PC-3 (cell line): Measurements from ENCODE around the gene PADI4. TPM values are rescaled to one million over a fixed set of nuclear protein-coding genes. Genes with fewer than 3 reads are reported as not detected.
A peak's percentile ranks its signal among the peaks of the same experiment; 100 is the strongest.

Source experiments
- ATAC-seq: fragments of 200-7000 bp; cut with Tn5 transposase; 2 replicates; pipeline ENCODE4 v1.9.1; 2020; ENCODE audit warnings: mild to moderate bottlenecking, moderate library complexity
- BruUV-seq: library from RNA; stranded (reverse); fragments of 400-500 nt; replicated peaks from 2 replicates; lab custom pipeline; 2021; lab: Mats Ljungman, UMichigan
- CTCF ChIA-PET: fragments of 300-600 bp; sonication (Branson Sonifier 250); formaldehyde crosslinking; loops from one replicate; lab custom pipeline; 2022; ENCODE audit warnings: antibody characterized with exemption; lab: Charles Lee
- POLR2A ChIA-PET: fragments of 300-600 bp; sonication (Branson Sonifier 250); formaldehyde crosslinking; loops from one replicate; lab custom pipeline; 2022; ENCODE audit warnings: antibody characterized with exemption; ENCODE audit not compliant: unreplicated experiment; lab: Charles Lee
- DNase-seq: peaks from one replicate; pipeline ENCODE4 v3.0.0-alpha.2; 2015
- H2AFZ ChIP-seq: fragments of 300-600 bp; sonication (generic); 2 replicates; pipeline ENCODE4 v1.6.0; 2016; ENCODE audit warnings: antibody characterized with exemption, low read length
- H3F3A ChIP-seq: fragments of 300-600 bp; sonication (generic); one replicate; pipeline ENCODE4 v1.6.0; 2017; ENCODE audit warnings: antibody characterized with exemption, low read length, control low read depth, mild to moderate bottlenecking; ENCODE audit not compliant: unreplicated experiment
- H3K27ac ChIP-seq: fragments of 300-600 bp; sonication (generic); 2 replicates; pipeline ENCODE4 v1.5.1; 2016; ENCODE audit warnings: mild to moderate bottlenecking, low read length
- H3K27me3 ChIP-seq: fragments of 300-600 bp; sonication (generic); 2 replicates; pipeline ENCODE4 v1.6.1; 2016; ENCODE audit warnings: low read length, mixed read lengths
- H3K36me3 ChIP-seq: fragments of 300-600 bp; sonication (generic); 2 replicates; pipeline ENCODE4 v1.6.1; 2016; ENCODE audit warnings: low read depth, mixed run types, low read length, mixed read lengths
- H3K4me1 ChIP-seq: fragments of 300-600 bp; sonication (generic); 2 replicates; pipeline ENCODE4 v1.5.1; 2016; ENCODE audit warnings: low read length; ENCODE audit not compliant: insufficient read depth
- H3K4me2 ChIP-seq: fragments of 300-600 bp; sonication (generic); 2 replicates; pipeline ENCODE4 v1.6.0; 2016; ENCODE audit warnings: low read length
- H3K4me3 ChIP-seq: fragments of 300-600 bp; sonication (generic); 2 replicates; pipeline ENCODE4 v1.5.1; 2016; ENCODE audit warnings: mild to moderate bottlenecking, low read length, mixed read lengths
- H3K79me2 ChIP-seq: fragments of 300-600 bp; sonication (generic); 2 replicates; pipeline ENCODE4 v1.6.1; 2017; ENCODE audit warnings: low read length, mixed read lengths
- H3K9ac ChIP-seq: fragments of 300-600 bp; sonication (generic); 2 replicates; pipeline ENCODE4 v1.6.0; 2016; ENCODE audit warnings: mild to moderate bottlenecking, low read length
- H3K9me2 ChIP-seq: fragments of 300-600 bp; sonication (generic); replicated peaks from 2 replicates; pipeline ENCODE4 v1.6.1; 2016; ENCODE audit warnings: mixed run types, low read length, mixed read lengths
- H3K9me3 ChIP-seq: fragments of 300-600 bp; sonication (generic); 2 replicates; pipeline ENCODE4 v1.6.1; 2016; ENCODE audit warnings: low read length, mixed read lengths
- H4K20me1 ChIP-seq: fragments of 300-600 bp; sonication (generic); 2 replicates; pipeline ENCODE4 v1.6.1; 2016; ENCODE audit warnings: low read length, mixed read lengths
- CTCF ChIP-seq: fragments of 300-600 bp; sonication (generic); conservative IDR thresholded peaks from 2 replicates; pipeline ENCODE4 v1.5.1; 2017; ENCODE audit warnings: antibody characterized with exemption, low read depth, mild to moderate bottlenecking, low read length
- EZH2 ChIP-seq: fragments of 300-600 bp; sonication (generic); IDR thresholded peaks from one replicate; pipeline ENCODE4 v1.6.1; 2017; ENCODE audit warnings: antibody characterized with exemption, mild to moderate bottlenecking, low read length; ENCODE audit not compliant: unreplicated experiment
- EZH2phosphoT487 ChIP-seq: fragments of 300-600 bp; sonication (generic); IDR thresholded peaks from 2 replicates; pipeline ENCODE4 v1.6.1; 2018; ENCODE audit warnings: mild to moderate bottlenecking, antibody characterized with exemption, low read length, borderline replicate concordance
- intact Hi-C: fragments of 100-400 bp; cut with micrococcal nuclease; formaldehyde crosslinking; loops from 2 replicates; pipeline ENCODE4 v1.9.0; 2023
- total RNA-seq: library from RNA; depleted of rRNA; stranded (reverse); fragments of >200 nt; gene quantifications from 2 replicates; pipeline ENCODE4 v1.2.3, GENCODE V29; 2014

PADI4 gene
- total RNA-seq, 1 experiment from 2014 or later: 0.04 TPM

- CTCF ChIA-PET: no interaction called here
- BruUV-seq: no TSS peak
- ATAC-seq: no peak
These were observed 38.2 kb downstream of the PADI4 start for GRCh38 chr1:17346046-17346789.

GRCh38 chr1:17347769-17348592, 40.0 kb downstream of the PADI4 start:
- Histone ChIP-seq H3K9ac (peak overlapping the region; percentile 70), H3K9me2 (no peaks in the 10 kb centered on the region), H3F3A (no peaks in the 10 kb centered on the region), H3K4me3 (peak overlapping the region; percentile 39; the same call in 1 of the 2 replicates), H3K36me3 (no peaks in the 10 kb centered on the region), H3K4me2 (peak overlapping the region; percentile 64), H3K27ac (peak overlapping the region; percentile 95), H3K9me3 (no peaks in the 10 kb centered on the region), H4K20me1 (no peaks in the 10 kb centered on the region), H3K79me2 (no peaks in the 10 kb centered on the region), H3K27me3 (no peaks in the 10 kb centered on the region), H3K4me1 (peaks cover 20% of the 10 kb centered on the region), H2AFZ (peak overlapping the region; percentile 74)
- TF ChIP-seq CTCF (no peak), EZH2 (no peak), EZH2phosphoT487 (no peak)
- CTCF ChIA-PET: no interaction called here
- peak; percentile 89 for ATAC-seq
- POLR2A ChIA-PET: no interaction called here
- intact Hi-C loops: no loop called here
- DNase-seq: peak; percentile 97
- BruUV-seq: TSS peak; percentile 74

More at GRCh38 chr1:17346046-17346789, 38.2 kb downstream of the PADI4 start:
- H3K36me3 ChIP-seq: no peaks in the 10 kb centered on the region
- no peak overlapping the region for H2AFZ ChIP-seq
- H3K4me2 ChIP-seq: no peak overlapping the region
- H3K9ac ChIP-seq: no peak overlapping the region
- no peaks in the 10 kb centered on the region for H3K79me2 ChIP-seq
- H3K4me1 ChIP-seq: peaks cover 20% of the 10 kb centered on the region
- DNase-seq: no peak
- no peaks in the 10 kb centered on the region for H3K9me2 ChIP-seq
- H3K27ac ChIP-seq: no peak overlapping the region
- intact Hi-C loops: no loop called here
- H3K9me3 ChIP-seq: no peaks in the 10 kb centered on the region
- no peaks in the 10 kb centered on the region for H3F3A ChIP-seq
- no peak for TF ChIP-seq CTCF
- TF ChIP-seq EZH2phosphoT487: no peak
- TF ChIP-seq EZH2: no peak
- H3K27me3 ChIP-seq: no peaks in the 10 kb centered on the region
- H4K20me1 ChIP-seq: no peaks in the 10 kb centered on the region
- POLR2A ChIA-PET: no interaction called here
- H3K4me3 ChIP-seq: no peak overlapping the region
